ENCODE measurements around the gene BICC1. TPM values are rescaled to one million over a fixed set of nuclear protein-coding genes. Genes with fewer than 3 reads are reported as not detected.

Gene BICC1
- total and polyA plus RNA-seq, 2 experiments from 2014 or later, result 5.8 to 20.4 TPM

- no peaks in the 10 kb centered on the region for H3K9me2 ChIP-seq (replicated peaks; ENCODE audit: insufficient read depth)
- 87% methylated on average over 14 of the region's 14 CpGs for whole genome bisulfite sequencing (ENCODE audit: low lambda C conversion rate, missing lambda C conversion rate)
- H2AFZ ChIP-seq, result no peak overlapping the region
- no peaks in the 10 kb centered on the region for H3K27me3 ChIP-seq
- H3K79me2 ChIP-seq, result peaks cover 32% of the 10 kb centered on the region
- H4K20me1 ChIP-seq (ENCODE audit: insufficient read depth, poor library complexity, severe bottlenecking), result no peaks in the 10 kb centered on the region
- no peak for DNase-seq (ENCODE audit: low spot score)
- no peak overlapping the region for H3K4me3 ChIP-seq
- no peaks in the 10 kb centered on the region for H3K4me1 ChIP-seq (ENCODE audit: insufficient read depth)
- H3K4me2 ChIP-seq, result no peak overlapping the region
- TF ChIP-seq EZH2phosphoT487 (IDR thresholded peaks at IDR 0.05; ENCODE audit: low read depth, severe bottlenecking, unreplicated experiment), result no peak
- no peak for TF ChIP-seq CTCF (IDR thresholded peaks at IDR 0.05; ENCODE audit: poor library complexity)
- no peak for TF ChIP-seq EZH2 (IDR thresholded peaks at IDR 0.05; ENCODE audit: borderline replicate concordance)
- H3K27ac ChIP-seq, result no peak overlapping the region
- no peaks in the 10 kb centered on the region for H3K9me3 ChIP-seq (ENCODE audit: low read depth)
- no peaks in the 10 kb centered on the region for H3K36me3 ChIP-seq (replicated peaks; ENCODE audit: insufficient read depth, low read depth)
Measured at GRCh38 chr10:58588673-58589265, 76.1 kb downstream of the BICC1 start.

DNA sequence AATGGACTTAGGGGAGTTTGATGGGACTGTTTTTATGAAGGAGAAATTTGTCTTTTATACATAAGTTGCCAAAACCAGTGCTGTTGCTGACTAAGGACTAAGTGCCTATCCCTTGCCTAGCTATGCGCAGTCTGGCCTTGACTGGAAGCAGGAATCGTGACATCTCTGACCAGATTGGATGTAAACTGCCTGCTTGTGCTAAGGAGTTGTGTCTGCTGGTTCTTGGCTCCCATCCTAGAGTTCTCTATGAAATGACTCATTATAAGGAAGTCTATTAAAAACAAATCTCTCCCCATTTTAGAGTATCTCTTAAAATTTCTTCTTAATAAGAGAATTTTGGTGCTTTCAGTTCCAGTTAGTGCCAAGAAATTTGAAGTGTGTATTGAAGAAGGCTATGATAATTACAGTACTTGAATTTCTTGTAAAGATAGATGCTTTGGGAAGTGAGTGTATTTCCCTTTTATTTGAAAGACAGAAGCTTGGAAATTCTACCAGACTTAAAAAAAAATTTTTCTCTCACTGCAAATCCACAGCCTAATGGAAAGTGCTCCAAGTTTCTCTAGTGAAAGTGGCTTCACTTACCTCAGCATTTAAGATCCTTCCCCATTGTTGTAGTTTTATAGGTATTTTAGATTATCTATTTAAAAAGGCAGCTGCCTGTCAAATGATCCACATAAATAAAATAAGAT, 77.6 kb downstream of the BICC1 start:
- Histone ChIP-seq H3K4me2 (peak overlapping the region; percentile 4), H3K9me2 (replicated peaks; ENCODE audit: insufficient read depth) (no peaks in the 10 kb centered on the region), H3K27me3 (no peaks in the 10 kb centered on the region), H3K36me3 (replicated peaks; ENCODE audit: insufficient read depth, low read depth) (no peaks in the 10 kb centered on the region), H2AFZ (no peak overlapping the region), H3K4me3 (no peak overlapping the region), H3K9me3 (ENCODE audit: low read depth) (no peaks in the 10 kb centered on the region), H3K4me1 (ENCODE audit: insufficient read depth) (no peaks in the 10 kb centered on the region), H3K27ac (peak overlapping the region; percentile 55), H3K79me2 (peaks cover 18% of the 10 kb centered on the region), H4K20me1 (ENCODE audit: insufficient read depth, poor library complexity, severe bottlenecking) (no peaks in the 10 kb centered on the region)
- peak; percentile 57 for DNase-seq (ENCODE audit: low spot score)
- WGBS (ENCODE audit: low lambda C conversion rate, missing lambda C conversion rate), result 64% methylated on average over 2 of the region's 2 CpGs
- TF ChIP-seq EZH2 (IDR thresholded peaks at IDR 0.05; ENCODE audit: borderline replicate concordance) (no peak), CTCF (IDR thresholded peaks at IDR 0.05; ENCODE audit: poor library complexity) (no peak), EZH2phosphoT487 (IDR thresholded peaks at IDR 0.05; ENCODE audit: low read depth, severe bottlenecking, unreplicated experiment) (no peak)

- H4K20me1 ChIP-seq (ENCODE audit: insufficient read depth, poor library complexity, severe bottlenecking), result no peaks in the 10 kb centered on the region
- no peaks in the 10 kb centered on the region for H3K4me1 ChIP-seq (ENCODE audit: insufficient read depth)
- TF ChIP-seq CTCF (IDR thresholded peaks at IDR 0.05; ENCODE audit: poor library complexity) (no peak), EZH2 (IDR thresholded peaks at IDR 0.05; ENCODE audit: borderline replicate concordance) (no peak), EZH2phosphoT487 (IDR thresholded peaks at IDR 0.05; ENCODE audit: low read depth, severe bottlenecking, unreplicated experiment) (no peak)
- no peak overlapping the region for H3K4me2 ChIP-seq
- H3K4me3 ChIP-seq, result no peak overlapping the region
- WGBS (ENCODE audit: low lambda C conversion rate, missing lambda C conversion rate), result 65% methylated on average over 3 of the region's 3 CpGs
- peak overlapping the region; percentile 55 for H3K27ac ChIP-seq
- peaks cover 15% of the 10 kb centered on the region for H3K79me2 ChIP-seq
- H3K36me3 ChIP-seq (replicated peaks; ENCODE audit: insufficient read depth, low read depth), result no peaks in the 10 kb centered on the region
- H3K27me3 ChIP-seq, result no peaks in the 10 kb centered on the region
- no peaks in the 10 kb centered on the region for H3K9me2 ChIP-seq (replicated peaks; ENCODE audit: insufficient read depth)
- no peaks in the 10 kb centered on the region for H3K9me3 ChIP-seq (ENCODE audit: low read depth)
- DNase-seq (ENCODE audit: low spot score), result no peak
- H2AFZ ChIP-seq, result no peak overlapping the region
Measured at GRCh38 chr10:58590924-58591323, 78.3 kb downstream of the BICC1 start.
